Stomach (tissue), 9 donors: ENCODE results near the gene ARV1. TPM values are rescaled to one million over a fixed set of nuclear protein-coding genes. Genes with fewer than 3 reads are reported as not detected.

Source experiments
- DNase-seq, 2 donors: peaks; one replicate each; pipeline versions ENCODE4 v3.0.0 to v3.0.0-alpha.2; 2013 to 2019
- H3K27ac ChIP-seq, 5 donors: fragments of 200-600 bp in 4 of 5; sonication (generic) in 4 of 5; one replicate each; pipeline ENCODE4 v1.5.1; 2013 to 2019; ENCODE audit warnings: mild to moderate bottlenecking in 1 of 5, moderate library complexity in 1 of 5
- H3K27me3 ChIP-seq, 3 donors: fragments of 200-600 bp; sonication (generic); one replicate each; pipeline ENCODE4 v1.5.1; 2017 to 2019; ENCODE audit warnings: mixed run types in 1 of 3
- H3K36me3 ChIP-seq, 4 donors: fragments of 200-600 bp; sonication (generic); 1 replicate in 3 of 4; 2 replicates in 1 of 4; pipeline ENCODE4 v1.5.1; 2016 to 2019
- H3K4me1 ChIP-seq, 4 donors: fragments of 200-600 bp; sonication (generic); one replicate each; pipeline ENCODE4 v1.5.1; 2016 to 2019
- H3K4me3 ChIP-seq, 4 donors: fragments of 200-600 bp; sonication (generic) in 3 of 4; one replicate each; pipeline ENCODE4 v1.5.1; 2016 to 2019; ENCODE audit warnings: mild to moderate bottlenecking in 1 of 4
- H3K9me3 ChIP-seq, 4 donors: fragments of 200-600 bp; sonication (generic); one replicate each; pipeline ENCODE4 v1.5.1; 2016 to 2019
- CTCF ChIP-seq, 7 experiments: fragments of 450-650 bp in 4 of 7; fragments of 200-600 bp in 3 of 7; sonication (generic) in 3 of 7; IDR thresholded peaks; one replicate each; pipeline ENCODE4 v1.5.1; 2016 to 2019; ENCODE audit warnings: antibody characterized with exemption in 7 of 7, control low read depth in 2 of 7, mild to moderate bottlenecking in 1 of 7
- EP300 ChIP-seq: sonication (generic); formaldehyde crosslinking; IDR thresholded peaks from one replicate; pipeline ENCODE4 v1.6.1; 2017; ENCODE audit warnings: antibody characterized with exemption
- POLR2A ChIP-seq, 4 donors: fragments of 450-650 bp; IDR thresholded peaks; one replicate each; pipeline ENCODE4 v1.6.1; 2016; ENCODE audit warnings: antibody characterized with exemption in 4 of 4, control low read depth in 2 of 4, mild to moderate bottlenecking in 1 of 4, moderate library complexity in 1 of 4
- POLR2AphosphoS5 ChIP-seq, 3 donors: sonication (generic); formaldehyde crosslinking; IDR thresholded peaks; one replicate each; pipeline ENCODE4 v1.6.1; 2016; ENCODE audit warnings: antibody characterized with exemption in 3 of 3
- WGBS, 5 donors: extraction: QIAGEN DNeasy Blood & Tissue Kit in 3 of 5; methylation state at CpG; one replicate each; pipeline versions ENCODE4 v1.1.5 to v1.1.7; 2013 to 2018; 5-methylcytosine and 5-hydroxymethylcytosine counted together
- intact Hi-C: fragments of 100-400 bp; cut with DNase I; formaldehyde crosslinking; loops from one replicate; pipeline ENCODE4 v1.15.1; 2023; ENCODE audit warnings: low total_unique reads
- polyA plus RNA-seq, 3 donors: library from polyadenylated mRNA; stranded (reverse); fragments of 200-250 nt; gene quantifications; one replicate each; pipeline ENCODE4 v1.2.3, GENCODE V29; 2013
- total RNA-seq, 5 donors: library from RNA; depleted of rRNA; stranded (reverse); fragments of >200 nt; gene quantifications; one replicate each; pipeline versions ENCODE4 v1.1.0 to v1.2.3, GENCODE V29; 2014 to 2016
- donor health status: healthy with polysubstance abuse.
- donor health status: Bipolar disorder and iron deficiency.
- donor health status: healthy.

ARV1 gene
- total and polyA plus RNA-seq, 8 donors = 11.0 to 38.8 (median 18.8) TPM

GRCh38 chr1:230965535-230965934 lies 13.4 kb upstream of the ARV1 start:
- Histone ChIP-seq H3K4me3 (no peak overlapping the region), H3K27me3 (no peaks in the 10 kb centered on the region), H3K36me3 (peaks cover 0 to 11% (median 7%) of the 10 kb centered on the region in 4 donors), H3K27ac (no peak overlapping the region), H3K4me1 (peaks cover 4 to 37% (median 17%) of the 10 kb centered on the region in 4 donors), H3K9me3 (no peaks in the 10 kb centered on the region)
- TF ChIP-seq POLR2AphosphoS5 (IDR thresholded peaks at IDR 0.05) (no peak), EP300 (no peak), POLR2A (IDR thresholded peaks at IDR 0.05) (no peak), CTCF (IDR thresholded peaks at IDR 0.05) (no peak)
- WGBS, 5 donors = 68 to 87% (median 78%) methylated on average over 5 of the region's 5 CpGs
- intact Hi-C loops = no loop called here
- no peak for DNase-seq

DNA sequence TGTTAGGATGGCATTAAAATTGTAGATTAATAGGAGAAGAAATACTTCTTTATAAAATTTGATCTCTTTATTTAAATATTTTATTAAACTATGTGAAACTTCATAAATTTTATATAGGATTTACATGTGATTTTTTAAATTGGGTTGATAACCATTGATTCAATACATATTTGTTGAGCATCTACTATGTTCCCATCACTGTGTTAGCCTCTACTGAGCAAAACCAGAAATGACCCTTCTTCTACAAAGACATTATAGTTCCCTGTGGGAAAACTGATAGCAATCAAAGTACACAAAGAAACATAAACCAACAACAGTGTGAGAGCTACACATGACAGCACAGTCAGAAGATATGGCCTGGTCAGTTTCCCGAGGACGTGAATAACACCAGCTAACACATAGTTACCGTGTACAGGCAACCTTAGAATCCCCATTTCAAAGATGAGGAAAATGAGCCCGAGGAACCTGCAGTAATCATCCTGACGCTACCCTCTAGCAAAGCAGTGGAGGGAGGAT lies 12.5 kb upstream of the ARV1 start:
- DNase-seq = no peak
- peaks cover 0 to 4% (median 1%) of the 10 kb centered on the region in 4 donors for H3K36me3 ChIP-seq
- 62 to 84% (median 78%) methylated on average over 5 of the region's 5 CpGs for WGBS, 5 donors
- no peaks in the 10 kb centered on the region for H3K9me3 ChIP-seq
- no peaks in the 10 kb centered on the region for H3K27me3 ChIP-seq
- TF ChIP-seq EP300 (no peak), POLR2AphosphoS5 (IDR thresholded peaks at IDR 0.05) (no peak), CTCF (IDR thresholded peaks at IDR 0.05) (no peak), POLR2A (IDR thresholded peaks at IDR 0.05) (no peak)
- H3K4me3 ChIP-seq = no peak overlapping the region
- H3K27ac ChIP-seq = no peak overlapping the region
- H3K4me1 ChIP-seq = peaks cover 4 to 44% (median 18%) of the 10 kb centered on the region in 4 donors
- intact Hi-C loops = no loop called here

- DNase-seq = no peak
- Histone ChIP-seq H3K9me3 (no peaks in the 10 kb centered on the region), H3K4me3 (no peak overlapping the region), H3K27me3 (no peaks in the 10 kb centered on the region), H3K27ac (no peak overlapping the region), H3K36me3 (peaks cover 0 to 4% (median 0%) of the 10 kb centered on the region in 4 donors), H3K4me1 (peaks cover 17 to 68% (median 29%) of the 10 kb centered on the region in 4 donors)
- TF ChIP-seq CTCF (IDR thresholded peaks at IDR 0.05) (no peak), POLR2AphosphoS5 (IDR thresholded peaks at IDR 0.05) (no peak)
- WGBS, 5 donors = 76 to 88% (median 80%) methylated on average over 5 of the region's 5 CpGs
- intact Hi-C loops = no loop called here
These were observed 8.5 kb upstream of the ARV1 start for GRCh38 chr1:230970432-230970831.

- Histone ChIP-seq H3K4me1 (peaks cover 18 to 68% (median 35%) of the 10 kb centered on the region in 4 donors), H3K27me3 (no peaks in the 10 kb centered on the region), H3K27ac (peak overlapping the region in 1 of 5 donors; percentile 30), H3K36me3 (peaks cover 0 to 14% (median 9%) of the 10 kb centered on the region in 4 donors), H3K4me3 (no peak overlapping the region), H3K9me3 (no peaks in the 10 kb centered on the region)
- TF ChIP-seq POLR2A (IDR thresholded peaks at IDR 0.05) (no peak), EP300 (no peak), CTCF (IDR thresholded peaks at IDR 0.05) (no peak), POLR2AphosphoS5 (IDR thresholded peaks at IDR 0.05) (no peak)
- no peak for DNase-seq
- intact Hi-C loops = no loop called here
These were observed 7.1 kb upstream of the ARV1 start for GRCh38 chr1:230971771-230972170.
